ENCODE measurements around the gene RHOH.

DNA sequence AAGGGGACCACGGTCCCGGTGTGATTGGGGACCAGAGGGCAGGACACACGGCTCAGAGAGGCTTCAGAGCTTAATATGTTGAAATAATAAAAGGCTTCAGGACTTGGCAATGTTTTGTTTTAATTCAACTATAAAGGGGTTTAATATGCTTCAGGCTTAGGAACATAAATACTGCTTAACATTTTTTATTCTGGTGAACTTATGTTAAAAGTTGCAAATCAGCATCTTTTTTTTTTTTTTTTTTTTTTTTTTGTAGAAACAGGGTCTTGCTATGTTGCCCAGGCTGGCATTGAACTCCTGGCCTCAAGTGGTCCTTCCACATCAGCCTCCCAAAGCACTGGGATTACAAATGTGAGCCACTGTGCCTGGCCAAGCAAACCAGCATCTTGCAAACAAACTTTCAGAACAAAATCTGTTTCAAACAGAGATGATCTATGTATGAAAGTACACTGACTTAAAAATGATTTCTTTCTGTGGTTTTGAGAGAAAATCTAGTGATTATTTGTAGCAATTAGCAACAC lies 37.7 kb downstream of the RHOH start:
- TF ChIP-seq, protein P1, sequence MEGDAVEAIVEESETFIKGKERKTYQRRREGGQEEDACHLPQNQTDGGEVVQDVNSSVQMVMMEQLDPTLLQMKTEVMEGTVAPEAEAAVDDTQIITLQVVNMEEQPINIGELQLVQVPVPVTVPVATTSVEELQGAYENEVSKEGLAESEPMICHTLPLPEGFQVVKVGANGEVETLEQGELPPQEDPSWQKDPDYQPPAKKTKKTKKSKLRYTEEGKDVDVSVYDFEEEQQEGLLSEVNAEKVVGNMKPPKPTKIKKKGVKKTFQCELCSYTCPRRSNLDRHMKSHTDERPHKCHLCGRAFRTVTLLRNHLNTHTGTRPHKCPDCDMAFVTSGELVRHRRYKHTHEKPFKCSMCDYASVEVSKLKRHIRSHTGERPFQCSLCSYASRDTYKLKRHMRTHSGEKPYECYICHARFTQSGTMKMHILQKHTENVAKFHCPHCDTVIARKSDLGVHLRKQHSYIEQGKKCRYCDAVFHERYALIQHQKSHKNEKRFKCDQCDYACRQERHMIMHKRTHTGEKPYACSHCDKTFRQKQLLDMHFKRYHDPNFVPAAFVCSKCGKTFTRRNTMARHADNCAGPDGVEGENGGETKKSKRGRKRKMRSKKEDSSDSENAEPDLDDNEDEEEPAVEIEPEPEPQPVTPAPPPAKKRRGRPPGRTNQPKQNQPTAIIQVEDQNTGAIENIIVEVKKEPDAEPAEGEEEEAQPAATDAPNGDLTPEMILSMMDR (IDR thresholded peaks at IDR 0.05), result no peak
- no peak for TF ChIP-seq POLR2A (IDR thresholded peaks at IDR 0.05)
